Activated naive CD4-positive, alpha-beta T cell treated with anti-CD3 and anti-CD28 coated beads, Interleukin-2, amount 50 U/mL, for 24 hours (primary cell): ENCODE data around the gene RBKS.
"Not testable (repeated sequence)": the region's sequence is repeated elsewhere in the genome, so short reads cannot be mapped to it uniquely, and the experiment has no call there.

Source experiments
- H3K27ac Mint-ChIP-seq: one replicate; pipeline ENCODE4 v1.8.0; 2021; ENCODE audit warnings: mild to moderate bottlenecking, mixed read lengths
- H3K27me3 Mint-ChIP-seq: one replicate; pipeline ENCODE4 v1.8.0; 2021; ENCODE audit warnings: mixed read lengths
- H3K36me3 Mint-ChIP-seq: one replicate; pipeline ENCODE4 v1.8.0; 2021; ENCODE audit warnings: mixed read lengths
- H3K4me1 Mint-ChIP-seq: one replicate; pipeline ENCODE4 v1.8.0; 2021; ENCODE audit warnings: mixed read lengths
- H3K4me3 Mint-ChIP-seq: one replicate; pipeline ENCODE4 v1.8.0; 2021; ENCODE audit warnings: mild to moderate bottlenecking, mixed read lengths
- H3K9me3 Mint-ChIP-seq: one replicate; pipeline ENCODE4 v1.8.0; 2021; ENCODE audit warnings: mixed read lengths

The RBKS gene

DNA sequence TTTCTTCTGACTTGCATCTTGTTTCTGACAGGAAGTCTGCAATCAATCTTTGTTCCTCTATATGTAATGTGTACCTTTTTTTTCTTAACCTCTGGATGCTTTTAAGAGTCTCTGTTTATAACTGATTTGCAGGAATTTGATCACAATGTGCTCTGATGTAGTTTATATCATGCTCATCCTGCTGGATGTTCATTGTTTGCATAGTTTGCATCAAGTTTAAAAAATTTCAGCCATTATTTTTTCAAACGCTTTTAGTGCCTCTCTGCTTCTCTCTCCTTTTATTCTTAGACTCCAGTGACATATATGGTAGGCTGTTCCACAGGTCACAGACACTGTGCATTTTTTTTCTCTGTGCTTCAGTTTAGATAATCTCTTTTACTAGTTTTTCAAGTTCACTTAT, 23.9 kb downstream of the RBKS start:
- Mint-ChIP-seq H3K4me1 (peaks cover 3% of the 10 kb centered on the region), H3K36me3 (peaks cover 5% of the 10 kb centered on the region), H3K4me3 (no peak overlapping the region), H3K27me3 (no peaks in the 10 kb centered on the region), H3K9me3 (no peaks in the 10 kb centered on the region), H3K27ac (no peak overlapping the region)

DNA sequence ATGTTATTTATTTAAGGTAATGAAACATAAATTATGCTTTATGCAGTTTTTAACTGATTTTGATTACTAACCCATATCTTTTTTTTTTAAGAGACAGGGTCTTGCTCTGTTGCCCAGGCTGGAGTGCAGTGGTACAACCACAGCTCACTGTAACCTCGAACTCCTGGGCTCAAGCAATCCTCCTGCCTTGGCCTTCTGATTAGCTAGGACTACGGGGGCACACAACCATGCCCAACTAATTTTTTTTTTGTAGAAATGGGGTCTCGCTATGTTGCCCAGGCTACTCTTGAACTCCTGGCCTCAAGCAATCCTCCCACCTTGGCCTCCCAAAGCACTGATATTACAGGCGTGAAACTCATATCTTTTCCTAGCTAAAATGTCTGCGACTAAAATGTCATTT, 26.2 kb downstream of the RBKS start:
- H3K4me3 Mint-ChIP-seq, H3K9me3 Mint-ChIP-seq, H3K36me3 Mint-ChIP-seq, H3K27ac Mint-ChIP-seq, H3K27me3 Mint-ChIP-seq: not testable (repeated sequence)
- peaks cover 12% of the 10 kb centered on the region for H3K4me1 Mint-ChIP-seq

DNA sequence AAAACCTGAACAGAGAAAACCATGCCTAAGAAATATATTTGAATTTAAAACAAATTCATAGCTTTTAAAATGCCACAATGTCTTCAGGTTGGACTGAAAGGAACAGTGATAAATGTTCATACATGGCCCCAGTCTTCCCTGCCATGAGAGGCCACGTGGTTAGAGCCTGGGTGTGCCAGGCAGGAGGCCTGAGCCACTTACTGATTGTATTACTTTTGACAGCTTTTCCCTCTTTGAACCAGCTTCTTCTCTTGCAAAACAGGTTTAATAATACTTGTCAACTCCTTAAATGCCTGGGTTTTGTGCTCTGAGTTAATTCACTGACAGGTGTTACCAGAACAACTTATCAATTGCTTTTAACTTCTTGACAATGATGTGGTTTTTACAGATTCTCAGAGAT, 27.0 kb downstream of the RBKS start:
- Mint-ChIP-seq H3K9me3 (no peaks in the 10 kb centered on the region), H3K27me3 (no peaks in the 10 kb centered on the region), H3K4me3 (no peak overlapping the region), H3K36me3 (no peaks in the 10 kb centered on the region), H3K27ac (no peak overlapping the region), H3K4me1 (peaks cover 16% of the 10 kb centered on the region)

DNA sequence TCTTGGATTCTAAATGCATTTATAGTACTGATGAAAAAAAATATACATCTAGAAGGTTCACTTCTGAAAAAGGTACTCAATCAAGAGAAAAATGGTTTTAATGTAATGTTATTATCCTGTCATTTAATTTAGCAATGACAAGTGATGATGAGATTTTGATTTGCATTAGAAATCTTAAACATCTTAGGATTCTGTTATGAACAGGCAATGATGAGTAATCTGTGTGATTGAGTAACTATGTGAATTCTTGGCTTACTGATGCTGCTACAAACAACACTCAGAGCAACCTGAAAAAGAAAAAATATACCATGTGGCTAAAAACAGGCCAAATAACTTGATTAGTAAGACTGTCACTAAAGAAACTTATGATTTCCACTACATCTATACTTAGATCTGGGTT, 30.1 kb downstream of the RBKS start:
- Mint-ChIP-seq H3K4me3 (no peak overlapping the region), H3K27ac (no peak overlapping the region), H3K9me3 (no peaks in the 10 kb centered on the region), H3K4me1 (peaks cover 20% of the 10 kb centered on the region), H3K36me3 (peaks cover 5% of the 10 kb centered on the region), H3K27me3 (no peaks in the 10 kb centered on the region)

DNA sequence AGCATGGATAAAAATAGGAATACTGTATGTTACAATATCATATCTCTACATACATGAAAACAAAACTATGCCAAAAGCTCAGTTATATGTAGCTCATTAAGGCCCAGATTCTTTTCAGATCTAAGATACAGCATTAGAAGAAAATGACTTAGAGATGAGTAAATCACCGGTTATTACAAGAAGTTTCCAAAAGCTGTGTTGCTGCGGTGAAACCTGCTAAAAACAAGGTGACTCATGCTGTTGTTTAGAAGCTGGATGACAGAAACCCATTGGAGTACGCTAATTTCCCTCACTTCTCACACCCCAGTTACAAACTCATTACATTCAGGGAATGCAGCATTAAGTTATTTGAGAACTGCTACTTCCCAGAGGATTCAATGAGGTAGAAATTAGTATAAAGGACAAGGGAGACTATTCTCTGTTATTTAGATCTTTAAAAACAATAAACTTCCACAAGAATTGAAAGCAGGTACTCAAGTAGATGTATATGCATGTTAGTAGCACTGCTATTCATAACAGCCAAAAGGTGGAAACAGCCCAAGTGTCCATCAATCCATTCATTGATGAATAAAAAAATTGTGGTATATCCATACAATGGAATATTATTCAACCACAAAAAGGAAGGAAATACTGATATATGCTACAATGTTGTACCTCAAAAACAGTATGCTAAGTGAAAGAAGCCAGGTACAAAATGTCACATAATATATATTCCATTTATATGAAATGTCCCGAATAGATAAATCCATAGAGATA, 32.6 kb downstream of the RBKS start:
- Mint-ChIP-seq H3K27ac (peak overlapping the region; percentile 23), H3K36me3 (peaks cover 5% of the 10 kb centered on the region), H3K27me3 (no peaks in the 10 kb centered on the region), H3K9me3 (no peaks in the 10 kb centered on the region), H3K4me3 (peak overlapping the region; percentile 19), H3K4me1 (peaks cover 22% of the 10 kb centered on the region)

DNA sequence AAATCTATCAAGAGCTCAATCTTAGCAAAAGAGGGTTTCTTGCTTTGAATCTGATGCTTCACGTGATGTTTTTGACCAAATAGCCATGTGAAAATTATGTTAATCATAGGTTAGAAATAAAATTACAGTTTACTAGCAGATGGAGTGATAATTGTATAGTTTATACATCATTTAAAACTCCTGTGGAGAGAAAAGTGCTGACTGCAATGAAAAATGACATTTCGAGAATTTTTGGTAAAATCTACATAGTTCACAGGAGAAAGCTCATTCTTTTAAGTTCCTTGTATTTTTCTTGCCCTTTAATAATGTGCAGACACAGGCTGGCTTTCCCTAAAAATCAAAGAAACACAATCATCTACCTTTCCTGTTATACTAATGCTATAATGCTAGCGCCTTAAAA, 33.2 kb downstream of the RBKS start:
- H3K4me1 Mint-ChIP-seq = peaks cover 22% of the 10 kb centered on the region
- no peaks in the 10 kb centered on the region for H3K27me3 Mint-ChIP-seq
- H3K9me3 Mint-ChIP-seq = no peaks in the 10 kb centered on the region
- peaks cover 5% of the 10 kb centered on the region for H3K36me3 Mint-ChIP-seq
- H3K4me3 Mint-ChIP-seq = peak overlapping the region; percentile 19
- peak overlapping the region; percentile 23 for H3K27ac Mint-ChIP-seq

DNA sequence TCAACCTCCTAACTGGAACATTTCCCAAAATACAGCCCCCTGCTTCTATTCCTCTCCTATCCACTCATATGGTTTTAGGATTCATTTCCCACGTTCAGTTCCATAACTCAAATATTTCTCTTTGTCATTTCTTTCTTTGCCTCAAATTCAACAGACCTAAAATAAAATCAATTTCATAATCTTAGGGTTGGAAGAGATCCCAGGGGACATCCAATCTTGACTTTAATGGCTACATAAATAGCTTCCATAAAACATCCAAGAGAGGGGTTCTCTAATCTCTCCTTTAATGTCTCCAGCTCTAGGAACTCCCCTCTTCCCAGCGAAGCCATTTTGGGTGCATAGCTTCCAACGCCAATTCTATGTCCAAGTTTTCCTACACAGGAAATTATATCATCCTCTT, 33.8 kb downstream of the RBKS start:
- Mint-ChIP-seq H3K4me1 (peaks cover 22% of the 10 kb centered on the region), H3K9me3 (no peaks in the 10 kb centered on the region), H3K27ac (no peak overlapping the region), H3K36me3 (peaks cover 5% of the 10 kb centered on the region), H3K27me3 (no peaks in the 10 kb centered on the region), H3K4me3 (no peak overlapping the region)

DNA sequence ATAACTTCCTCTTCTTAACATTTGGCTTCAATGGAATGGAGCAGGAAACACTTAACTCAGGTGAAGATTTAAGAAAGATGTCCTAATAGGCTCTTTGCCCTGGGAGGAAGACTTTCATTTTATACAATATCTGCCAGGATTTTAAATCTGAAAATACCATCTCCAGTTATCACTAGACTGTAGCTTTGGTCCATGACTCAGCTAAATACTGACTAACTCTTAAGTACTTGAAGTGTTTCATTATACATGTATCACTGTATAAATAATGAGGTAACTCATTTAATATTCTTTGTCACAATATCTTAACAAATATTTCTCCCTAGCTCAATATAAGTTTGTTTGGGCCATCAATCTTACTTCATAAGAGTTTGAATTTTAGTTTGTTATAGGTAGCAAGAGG, 34.7 kb downstream of the RBKS start:
- Mint-ChIP-seq H3K4me1 (peaks cover 19% of the 10 kb centered on the region), H3K36me3 (peaks cover 5% of the 10 kb centered on the region), H3K27me3 (no peaks in the 10 kb centered on the region), H3K9me3 (no peaks in the 10 kb centered on the region), H3K4me3 (no peak overlapping the region), H3K27ac (peak overlapping the region; percentile 68)

DNA sequence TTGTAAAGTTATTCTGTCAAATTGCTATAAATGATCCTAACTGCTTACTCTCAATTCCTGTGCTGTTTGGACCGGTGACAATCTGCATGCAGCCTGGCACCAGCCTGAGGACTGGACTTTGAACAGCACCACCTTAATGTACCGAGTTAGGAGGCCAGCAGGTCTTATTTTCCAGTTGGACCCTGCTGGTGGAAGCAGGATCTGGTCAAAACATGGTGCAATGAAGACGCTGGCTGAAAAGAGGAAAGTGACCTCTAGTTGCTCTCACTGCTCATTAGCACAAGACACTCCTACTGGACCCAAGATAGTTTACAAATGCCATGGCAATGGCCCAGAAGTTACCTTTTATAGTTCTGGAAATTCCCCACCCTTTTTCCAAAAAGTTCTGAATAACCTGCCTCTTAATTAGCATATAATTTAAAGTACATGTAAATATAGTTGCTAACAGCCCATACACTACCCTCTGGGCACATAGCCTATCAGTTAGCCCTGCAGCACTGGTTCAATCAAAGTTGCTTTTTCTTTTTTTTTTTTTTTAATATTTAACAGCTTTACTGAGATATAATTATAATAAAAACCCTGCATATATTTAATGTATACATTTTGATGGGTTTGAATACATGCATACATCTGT, 35.8 kb downstream of the RBKS start:
- H3K36me3 Mint-ChIP-seq = peaks cover 7% of the 10 kb centered on the region
- peaks cover 13% of the 10 kb centered on the region for H3K4me1 Mint-ChIP-seq
- no peaks in the 10 kb centered on the region for H3K9me3 Mint-ChIP-seq
- no peaks in the 10 kb centered on the region for H3K27me3 Mint-ChIP-seq
- no peak overlapping the region for H3K4me3 Mint-ChIP-seq
- H3K27ac Mint-ChIP-seq = no peak overlapping the region

DNA sequence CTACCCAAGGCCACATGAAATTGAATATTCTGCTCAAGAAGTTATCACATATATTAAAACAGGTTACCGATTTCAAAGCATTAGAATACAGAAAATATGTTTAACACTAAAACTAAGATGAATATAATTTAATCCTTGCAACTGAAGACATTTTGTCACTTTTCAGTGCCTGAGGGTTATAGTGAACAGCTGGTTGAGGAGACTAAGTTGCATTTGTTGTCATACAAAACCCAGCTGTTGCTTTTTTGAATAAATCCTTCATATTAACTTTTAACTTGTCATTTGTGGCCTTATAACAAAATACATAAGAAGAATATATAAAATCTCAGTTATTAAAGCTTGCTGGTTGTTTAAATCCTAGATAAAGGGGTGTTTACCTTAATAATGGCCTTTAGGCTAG, 37.5 kb downstream of the RBKS start:
- Mint-ChIP-seq H3K4me1 (peaks cover 10% of the 10 kb centered on the region), H3K36me3 (peaks cover 7% of the 10 kb centered on the region), H3K27ac (no peak overlapping the region), H3K4me3 (no peak overlapping the region), H3K27me3 (no peaks in the 10 kb centered on the region), H3K9me3 (no peaks in the 10 kb centered on the region)

DNA sequence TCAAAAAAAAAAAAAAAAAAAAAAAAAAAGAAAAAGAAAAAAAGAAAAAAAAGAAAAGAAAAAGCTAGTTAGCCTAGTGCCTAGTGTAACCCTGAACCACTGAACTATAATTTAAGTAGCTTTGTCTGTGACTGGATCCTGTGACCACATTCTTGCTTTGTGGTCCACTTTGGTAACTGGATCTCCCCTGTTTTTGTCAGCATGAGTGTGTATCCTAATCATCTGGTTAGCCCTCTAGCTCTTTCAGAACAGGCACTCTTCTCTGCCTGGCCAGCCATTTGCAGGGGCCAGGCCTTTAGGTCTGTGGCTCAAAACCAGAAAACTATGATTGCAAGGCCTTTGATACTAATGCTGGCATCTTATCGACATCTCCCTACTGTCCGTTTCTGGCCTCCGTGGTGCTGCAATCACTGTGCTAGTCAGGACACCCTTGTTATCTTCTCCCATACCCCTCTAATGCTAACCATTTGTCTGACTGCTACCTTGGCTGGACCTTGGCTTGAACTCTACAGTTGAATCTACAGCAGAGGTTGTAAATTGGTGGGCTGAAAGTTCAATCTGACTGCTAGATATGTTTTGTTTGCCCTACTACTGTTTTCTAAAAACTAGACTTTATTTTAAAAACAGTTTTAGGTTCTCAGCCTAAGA, 40.5 kb downstream of the RBKS start:
- peaks cover 3% of the 10 kb centered on the region for H3K36me3 Mint-ChIP-seq
- H3K27ac Mint-ChIP-seq = no peak overlapping the region

DNA sequence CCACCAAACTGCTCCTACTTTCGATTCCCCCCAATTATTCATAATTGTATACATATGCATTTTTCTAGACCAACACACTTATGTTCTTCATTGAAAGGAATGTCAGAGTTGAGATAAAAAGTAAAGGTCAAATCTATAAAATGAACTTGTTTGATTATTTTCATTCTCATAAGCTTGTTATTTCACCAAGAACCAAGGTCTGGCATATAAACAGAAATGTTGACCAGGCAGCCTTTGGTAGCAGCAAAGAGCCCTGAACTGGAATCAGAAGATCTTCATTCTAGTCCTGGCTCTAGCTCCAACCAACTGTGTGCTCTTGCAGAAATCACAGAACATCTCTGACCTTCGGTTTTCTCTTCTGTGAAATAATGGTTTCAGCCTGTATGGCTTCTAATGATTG, 42.9 kb downstream of the RBKS start:
- H3K4me3 Mint-ChIP-seq = no peak overlapping the region
- H3K36me3 Mint-ChIP-seq = peaks cover 3% of the 10 kb centered on the region
- no peaks in the 10 kb centered on the region for H3K4me1 Mint-ChIP-seq
- no peaks in the 10 kb centered on the region for H3K9me3 Mint-ChIP-seq
- no peaks in the 10 kb centered on the region for H3K27me3 Mint-ChIP-seq
- no peak overlapping the region for H3K27ac Mint-ChIP-seq

More for the DNA sequence above, 40.5 kb downstream of the RBKS start:
- no peaks in the 10 kb centered on the region for H3K9me3 Mint-ChIP-seq
- H3K27me3 Mint-ChIP-seq = no peaks in the 10 kb centered on the region
- no peak overlapping the region for H3K4me3 Mint-ChIP-seq
- no peaks in the 10 kb centered on the region for H3K4me1 Mint-ChIP-seq

DNA sequence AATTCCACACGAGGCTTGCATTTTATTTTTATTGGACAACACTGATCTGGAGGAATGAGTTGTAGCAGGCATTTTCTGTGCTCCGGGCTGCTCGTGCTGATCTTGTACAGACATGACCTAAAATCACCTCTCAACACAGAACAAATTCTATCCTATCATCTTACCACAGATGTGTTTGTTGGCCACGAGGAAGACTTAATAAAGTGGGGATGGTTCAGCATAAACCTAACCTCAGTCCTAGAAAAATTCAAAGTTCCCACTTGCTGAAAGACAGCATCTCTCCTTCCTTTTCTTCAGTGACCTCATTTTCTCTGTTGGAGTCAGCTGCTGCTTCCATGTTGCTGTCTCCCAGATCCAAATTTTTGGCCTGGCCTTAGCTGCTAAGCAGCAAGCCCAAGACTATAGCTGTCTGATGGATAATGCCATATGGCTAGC, 45.3 kb downstream of the RBKS start:
- no peak overlapping the region for H3K27ac Mint-ChIP-seq
- peaks cover 2% of the 10 kb centered on the region for H3K36me3 Mint-ChIP-seq
- no peaks in the 10 kb centered on the region for H3K9me3 Mint-ChIP-seq
- H3K4me1 Mint-ChIP-seq = no peaks in the 10 kb centered on the region
- H3K4me3 Mint-ChIP-seq = no peak overlapping the region
- H3K27me3 Mint-ChIP-seq = no peaks in the 10 kb centered on the region

DNA sequence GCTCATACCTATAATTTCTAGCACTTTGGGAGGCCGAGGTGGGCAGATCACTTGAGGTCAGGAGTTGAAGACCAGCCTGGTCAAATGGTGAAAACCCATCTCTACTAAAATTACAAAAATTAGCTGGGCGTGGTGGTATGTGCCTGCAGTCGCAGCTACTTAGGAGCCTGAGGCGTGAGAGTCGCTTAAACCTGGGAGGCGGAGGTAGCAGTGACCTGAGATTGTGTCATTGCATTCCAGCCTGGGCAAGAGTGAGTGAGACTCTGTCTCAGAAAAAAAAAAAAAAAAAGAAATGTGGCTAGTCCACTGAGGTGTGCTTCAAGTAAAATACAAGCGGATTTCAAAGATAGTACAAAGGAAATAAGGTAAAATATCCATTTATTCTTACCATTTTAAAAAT, 46.2 kb downstream of the RBKS start:
- no peaks in the 10 kb centered on the region for H3K9me3 Mint-ChIP-seq
- H3K4me1 Mint-ChIP-seq = no peaks in the 10 kb centered on the region
- H3K4me3 Mint-ChIP-seq = no peak overlapping the region
- H3K27ac Mint-ChIP-seq = no peak overlapping the region
- no peaks in the 10 kb centered on the region for H3K27me3 Mint-ChIP-seq
- H3K36me3 Mint-ChIP-seq = peaks cover 1% of the 10 kb centered on the region

DNA sequence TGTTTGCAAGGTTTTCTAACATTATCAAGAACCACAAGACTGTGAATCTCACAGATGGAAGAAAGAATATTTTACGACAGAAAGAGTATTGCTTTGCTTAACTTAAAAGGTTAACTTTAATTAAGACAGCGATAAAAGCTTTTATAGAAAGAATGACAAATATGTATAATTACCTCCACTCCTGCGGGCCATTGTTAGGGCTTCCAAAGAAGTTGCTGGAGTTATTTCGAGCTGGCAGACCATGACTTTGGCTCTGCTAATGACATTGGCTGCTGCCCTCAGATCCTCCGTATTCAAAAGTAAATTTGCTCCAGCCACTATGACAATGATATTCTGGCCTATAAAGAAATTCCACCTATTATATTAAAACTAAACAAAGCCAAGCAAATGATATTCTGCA, 47.3 kb downstream of the RBKS start:
- H3K27ac Mint-ChIP-seq = no peak overlapping the region
- no peaks in the 10 kb centered on the region for H3K27me3 Mint-ChIP-seq
- H3K36me3 Mint-ChIP-seq = peaks cover 1% of the 10 kb centered on the region
- no peaks in the 10 kb centered on the region for H3K9me3 Mint-ChIP-seq
- no peak overlapping the region for H3K4me3 Mint-ChIP-seq
- H3K4me1 Mint-ChIP-seq = no peaks in the 10 kb centered on the region

DNA sequence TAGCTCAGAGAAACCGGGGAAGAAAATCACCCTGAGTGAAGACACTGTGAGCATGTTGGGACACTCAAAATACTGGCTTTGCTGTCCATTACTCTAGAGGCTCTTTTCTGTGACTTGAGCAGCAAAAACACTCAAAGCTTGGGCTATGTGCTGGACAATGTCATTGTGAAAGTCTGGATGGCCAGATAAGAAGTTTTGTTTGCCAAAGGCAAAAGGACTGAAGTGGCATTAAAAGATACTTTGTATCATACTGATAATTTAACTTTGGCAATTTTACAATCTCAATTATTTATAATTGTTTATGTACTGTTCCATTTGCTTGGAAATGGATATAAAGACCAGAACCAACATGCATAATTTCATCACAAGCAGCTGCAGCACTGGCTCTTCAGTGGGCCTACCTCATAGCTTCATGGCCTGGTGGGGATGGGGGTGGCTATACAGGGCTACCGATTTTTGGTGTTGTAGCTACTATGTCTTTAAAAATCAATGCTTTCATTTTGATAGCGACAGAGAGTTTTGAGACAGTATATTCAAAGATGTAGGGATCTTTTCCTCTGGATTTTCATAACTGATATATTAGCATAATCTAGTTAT, 51.1 kb downstream of the RBKS start:
- Mint-ChIP-seq H3K36me3 (no peaks in the 10 kb centered on the region), H3K4me1 (no peaks in the 10 kb centered on the region), H3K9me3 (no peaks in the 10 kb centered on the region), H3K27ac (no peak overlapping the region), H3K27me3 (no peaks in the 10 kb centered on the region), H3K4me3 (no peak overlapping the region)
